Activated CD4-positive, alpha-beta T cell treated with anti-CD3 and anti-CD28 coated beads for 4 hours (primary cell): Measurements from ENCODE around the gene TRPM1.

Experiments used
- DNase-seq, 2 donors: peaks; one replicate each; pipeline ENCODE4 v3.0.0-alpha.2; 2020

TRPM1 gene

GRCh38 chr15:31046759-31047359 is 54.7 kb downstream of the TRPM1 start:
- no peak for DNase-seq

- no peak for DNase-seq
Measured at GRCh38 chr15:31045606-31046005, 55.9 kb downstream of the TRPM1 start.

DNA sequence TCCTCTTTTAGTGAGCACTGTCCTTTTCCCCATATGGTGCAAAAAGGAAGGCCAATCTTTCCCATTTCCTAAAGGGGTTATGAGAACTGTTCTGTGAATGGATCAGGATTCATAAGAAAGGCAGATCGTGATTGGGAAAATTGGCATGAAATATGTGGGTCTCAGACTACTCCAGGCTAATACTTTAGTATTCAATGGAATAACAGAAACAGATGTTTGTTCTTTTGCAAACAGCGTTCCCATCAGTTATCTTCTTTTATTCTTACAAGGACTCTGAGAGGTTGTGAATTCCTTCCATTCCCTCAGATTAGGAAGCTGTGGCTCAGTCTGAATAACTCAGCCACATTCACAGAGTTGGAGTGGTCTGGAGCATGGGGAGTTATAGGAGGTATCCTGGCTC is 58.8 kb downstream of the TRPM1 start:
- no peak for DNase-seq

DNA sequence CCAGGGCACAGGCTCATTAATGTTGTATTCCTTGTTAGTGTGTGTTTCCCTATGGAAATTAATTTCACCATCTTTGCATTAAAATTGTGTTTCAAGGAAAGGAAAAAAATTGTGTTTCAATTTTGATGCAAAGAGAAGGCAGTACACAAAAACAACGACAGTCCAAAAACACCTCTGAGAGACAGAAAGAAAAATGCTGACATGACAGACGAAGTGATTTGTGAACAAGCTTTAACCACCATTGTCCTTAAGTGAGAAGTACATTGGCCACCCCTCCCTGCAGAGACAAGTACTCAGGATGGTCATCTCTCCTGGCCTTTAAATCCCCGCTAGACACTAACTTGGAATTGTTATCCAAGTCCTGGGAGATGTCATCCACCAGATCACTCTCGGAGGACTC is 59.9 kb downstream of the TRPM1 start:
- no peak for DNase-seq

GRCh38 chr15:31040611-31041010 is 60.9 kb downstream of the TRPM1 start:
- no peak for DNase-seq

GRCh38 chr15:31039961-31040360 is 61.6 kb downstream of the TRPM1 start:
- DNase-seq = no peak

DNA sequence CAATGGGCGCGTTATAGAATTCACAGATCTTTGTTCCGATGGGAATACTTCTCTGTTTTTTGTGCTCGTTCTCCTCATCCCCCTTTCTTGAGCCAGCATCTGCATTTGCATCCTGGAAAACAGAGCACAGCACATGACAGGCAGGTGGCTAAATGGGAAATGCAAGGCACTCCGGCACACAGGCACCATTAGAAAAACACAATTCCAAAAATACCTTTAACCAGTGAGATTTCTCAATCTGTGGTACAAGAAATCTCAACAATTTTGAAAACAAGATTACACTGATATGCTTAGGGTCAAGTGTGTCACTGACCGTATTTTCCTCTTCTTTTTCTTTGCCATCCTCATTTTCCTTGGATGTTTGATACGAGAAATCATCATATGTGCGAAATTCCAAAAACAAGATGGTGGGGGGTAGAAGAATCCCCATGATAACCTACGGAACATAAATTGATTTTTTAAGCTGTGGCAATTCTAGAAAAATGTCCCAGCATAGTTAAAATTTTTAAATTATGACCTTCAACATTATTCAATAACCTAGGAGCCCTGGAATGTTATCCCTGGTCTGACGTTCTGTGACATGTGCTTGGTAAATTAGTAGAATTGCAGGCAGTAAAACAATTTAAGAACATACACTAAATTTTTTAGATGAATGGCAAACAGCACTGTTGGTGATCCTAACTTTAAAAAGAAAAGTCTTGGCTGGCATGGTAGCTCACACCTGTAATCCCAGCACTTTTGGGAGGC is 63.6 kb downstream of the TRPM1 start:
- DNase-seq = no peak

GRCh38 chr15:31036783-31037182 is 64.7 kb downstream of the TRPM1 start:
- DNase-seq = no peak

GRCh38 chr15:31035610-31036009 is 65.9 kb downstream of the TRPM1 start:
- DNase-seq = no peak

GRCh38 chr15:31034152-31034551 is 67.4 kb downstream of the TRPM1 start:
- no peak for DNase-seq

- no peak for DNase-seq
Measured at GRCh38 chr15:31032961-31033371, 68.6 kb downstream of the TRPM1 start.

- DNase-seq = no peak
Measured at GRCh38 chr15:31031471-31032067, 70.0 kb downstream of the TRPM1 start.

DNA sequence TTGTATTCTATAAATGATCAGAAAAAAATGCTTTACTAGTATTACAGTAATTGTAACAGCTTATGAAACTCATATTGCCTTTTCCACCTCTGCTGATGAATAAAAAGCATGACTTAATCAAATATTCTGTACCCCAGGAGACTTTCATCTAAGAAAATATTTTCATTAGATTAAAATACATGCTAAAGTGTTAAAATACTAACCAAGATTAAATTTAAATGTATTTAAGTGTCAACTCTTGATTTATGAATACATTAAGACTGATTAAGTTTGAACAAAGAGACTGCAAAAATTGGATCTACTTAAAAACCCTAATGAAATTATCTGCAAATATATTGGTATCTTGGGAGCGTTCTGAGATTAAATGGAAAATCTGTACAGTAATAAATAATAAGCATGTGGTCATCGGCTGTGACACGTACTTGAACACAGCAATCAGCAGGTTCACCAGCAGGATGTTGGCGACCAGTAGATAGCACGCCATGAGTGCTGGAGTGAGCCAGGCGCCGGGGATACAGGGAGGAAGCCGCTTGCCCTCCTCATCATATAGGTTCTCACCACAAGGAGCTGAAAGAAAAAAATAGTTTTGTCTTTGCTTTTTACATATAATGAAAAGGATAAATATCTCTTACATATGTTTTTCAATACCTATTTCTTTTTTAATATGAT is 73.5 kb downstream of the TRPM1 start:
- DNase-seq = no peak

- DNase-seq = no peak
Measured at GRCh38 chr15:31025996-31026395, 75.5 kb downstream of the TRPM1 start.

GRCh38 chr15:31024979-31025378 is 76.5 kb downstream of the TRPM1 start:
- DNase-seq = no peak

DNA sequence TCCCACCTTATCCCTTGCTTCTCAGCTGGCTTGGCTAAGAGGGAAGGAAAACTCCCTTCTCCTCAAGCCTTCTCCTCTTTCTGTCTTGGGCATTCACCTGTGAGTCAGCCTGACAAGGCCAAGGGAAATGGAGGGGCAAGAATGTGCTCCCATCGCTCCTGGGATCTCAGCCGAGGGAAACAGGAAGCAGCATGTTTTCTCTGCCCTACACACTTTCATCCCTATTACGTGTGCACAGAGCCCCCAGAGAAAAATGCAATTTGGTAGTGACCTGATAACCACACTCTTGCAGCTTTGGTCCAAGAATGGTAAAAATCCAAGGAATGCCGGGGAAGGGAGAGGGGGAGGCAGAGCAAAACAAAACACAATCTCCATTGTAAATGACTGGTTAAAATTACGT is 77.2 kb downstream of the TRPM1 start:
- DNase-seq = no peak

- DNase-seq = no peak
Measured at GRCh38 chr15:31023841-31024240, 77.7 kb downstream of the TRPM1 start.

GRCh38 chr15:31021067-31021665 is 80.4 kb downstream of the TRPM1 start:
- DNase-seq = no peak

DNA sequence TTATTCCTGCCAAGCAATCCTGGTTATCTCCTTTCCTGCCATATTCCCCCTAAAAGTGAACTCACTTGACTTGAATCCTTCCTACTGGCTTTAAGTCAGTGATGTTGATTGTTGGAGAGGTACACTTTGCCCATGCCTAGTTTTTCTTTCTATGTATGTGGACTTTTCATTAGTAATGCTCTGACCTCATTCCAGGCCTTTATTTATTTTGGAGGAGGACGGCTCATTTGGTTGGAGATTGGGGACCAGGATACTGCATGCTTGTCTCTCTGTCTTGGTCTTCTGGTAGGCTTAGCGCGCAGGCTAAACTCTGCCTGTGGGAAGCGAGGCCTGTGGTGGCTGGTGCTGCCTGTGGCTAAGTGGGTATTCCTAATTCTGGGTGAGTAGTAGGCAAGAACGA is 81.0 kb downstream of the TRPM1 start:
- no peak for DNase-seq

GRCh38 chr15:31019986-31020385 is 81.5 kb downstream of the TRPM1 start:
- DNase-seq = no peak

DNA sequence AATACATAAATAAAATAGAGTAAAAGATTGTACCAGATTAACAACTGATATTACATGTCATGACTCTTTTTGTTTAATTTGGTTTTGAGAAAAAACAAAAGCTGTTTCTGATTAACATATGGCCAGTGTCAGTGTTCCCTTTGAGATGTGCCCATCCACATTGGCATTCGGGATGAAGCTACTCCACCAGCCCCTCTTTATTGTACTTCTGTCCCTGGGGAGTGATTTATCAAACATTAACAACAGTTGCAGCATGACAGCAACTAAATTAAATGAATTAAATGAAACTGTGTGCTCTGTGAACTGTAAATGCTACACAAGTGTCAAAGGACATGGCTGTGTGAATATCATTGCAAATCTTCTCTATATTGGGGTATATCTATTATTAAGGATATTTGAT is 84.2 kb downstream of the TRPM1 start:
- no peak for DNase-seq

GRCh38 chr15:31016446-31016915 is 85.0 kb downstream of the TRPM1 start:
- DNase-seq = no peak

- no peak for DNase-seq
Measured at GRCh38 chr15:31014608-31014925, 87.0 kb downstream of the TRPM1 start.
